CD14-positive monocyte (primary cell): ENCODE measurements around the gene DET1. TPM values are rescaled to one million over a fixed set of nuclear protein-coding genes. Genes with fewer than 3 reads are reported as not detected.

Experiments
- DNase-seq, 3 donors: peaks; one replicate each; pipeline ENCODE4 v3.0.0-alpha.2; 2011 to 2022
- H2AFZ ChIP-seq: 2 replicates; pipeline ENCODE4 v1.6.0; 2012; ENCODE audit warnings: mild to moderate bottlenecking, low read depth, low read length, inconsistent platforms; ENCODE audit not compliant: insufficient read depth, poor library complexity, severe bottlenecking
- H3K27ac ChIP-seq, 2 donors: 1 replicate in 1 of 2; 2 replicates in 1 of 2; pipeline ENCODE4 v1.5.1; 2012 to 2013; ENCODE audit warnings: low read length in 2 of 2, control low read depth in 1 of 2, inconsistent platforms in 1 of 2, low read depth in 1 of 2, mild to moderate bottlenecking in 1 of 2
- H3K27me3 ChIP-seq, 2 donors: one replicate each; pipeline versions ENCODE4 v1.6.0 to v1.6.1; 2011 to 2013; ENCODE audit warnings: low read length in 2 of 2; ENCODE audit not compliant: control insufficient read depth in 2 of 2, insufficient read depth in 2 of 2
- H3K36me3 ChIP-seq, 2 donors: replicated peaks in 1 of 2; 1 replicate in 1 of 2; 2 replicates in 1 of 2; pipeline versions ENCODE4 v1.5.1 to v1.6.1; 2012 to 2013; ENCODE audit warnings: low read length in 2 of 2, control low read depth in 1 of 2, inconsistent platforms in 1 of 2, mild to moderate bottlenecking in 1 of 2; ENCODE audit not compliant: insufficient read depth in 2 of 2, control insufficient read depth in 1 of 2
- H3K4me1 ChIP-seq, 2 donors: 1 replicate in 1 of 2; 2 replicates in 1 of 2; pipeline versions ENCODE4 v1.5.1 to v1.6.1; 2012 to 2013; ENCODE audit warnings: low read length in 2 of 2, control low read depth in 1 of 2, inconsistent platforms in 1 of 2, mild to moderate bottlenecking in 1 of 2, moderate library complexity in 1 of 2; ENCODE audit not compliant: insufficient read depth in 2 of 2, control insufficient read depth in 1 of 2
- H3K4me2 ChIP-seq: replicated peaks from 2 replicates; pipeline ENCODE3; 2012; ENCODE audit warnings: low read length, moderate library complexity, mild to moderate bottlenecking; ENCODE audit not compliant: poor library complexity, severe bottlenecking; ENCODE audit errors: extremely low read depth
- H3K4me3 ChIP-seq, 3 experiments: fragments of 200-600 bp in 1 of 3; sonication (generic) in 1 of 3; replicated peaks in 1 of 3; 1 replicate in 2 of 3; 2 replicates in 1 of 3; pipeline ENCODE4 v1.5.1; 2011 to 2013; ENCODE audit warnings: low read length in 3 of 3, mild to moderate bottlenecking in 3 of 3, control low read depth in 2 of 3, low read depth in 2 of 3, inconsistent platforms in 1 of 3, moderate library complexity in 1 of 3
- H3K79me2 ChIP-seq: 2 replicates; pipeline ENCODE4 v1.6.0; 2012; ENCODE audit warnings: mild to moderate bottlenecking, control low read depth, inconsistent platforms, low read length, moderate library complexity; ENCODE audit not compliant: insufficient read depth
- H3K9ac ChIP-seq: 2 replicates; pipeline ENCODE4 v1.6.0; 2017; ENCODE audit warnings: low read length, mild to moderate bottlenecking; ENCODE audit not compliant: insufficient read depth, poor library complexity, severe bottlenecking
- H3K9me3 ChIP-seq, 2 donors: replicated peaks in 1 of 2; 1 replicate in 1 of 2; 2 replicates in 1 of 2; pipeline versions ENCODE4 v1.5.1 to v1.6.1; 2012 to 2013; ENCODE audit warnings: low read length in 2 of 2, control low read depth in 1 of 2; ENCODE audit not compliant: control insufficient read depth in 1 of 2, insufficient read depth in 1 of 2
- H4K20me1 ChIP-seq: 2 replicates; pipeline ENCODE4 v1.6.0; 2012; ENCODE audit warnings: mild to moderate bottlenecking, low read length, control low read depth, moderate library complexity; ENCODE audit not compliant: insufficient read depth
- H3K27ac Mint-ChIP-seq, 7 donors: one replicate each; pipeline ENCODE4 v1.8.0; 2020; ENCODE audit warnings: mild to moderate bottlenecking in 7 of 7, mixed read lengths in 7 of 7, moderate library complexity in 6 of 7, inconsistent platforms in 2 of 7
- H3K27me3 Mint-ChIP-seq, 3 donors: one replicate each; pipeline ENCODE4 v1.8.0; 2021 to 2022; ENCODE audit warnings: low read depth in 3 of 3, mild to moderate bottlenecking in 3 of 3, mixed read lengths in 3 of 3, moderate library complexity in 3 of 3, inconsistent platforms in 1 of 3
- H3K36me3 Mint-ChIP-seq, 2 donors: one replicate each; pipeline ENCODE4 v1.8.0; 2020; ENCODE audit warnings: mixed read lengths in 2 of 2, inconsistent platforms in 1 of 2, mild to moderate bottlenecking in 1 of 2
- H3K4me1 Mint-ChIP-seq: one replicate; pipeline ENCODE4 v1.8.0; 2020; ENCODE audit warnings: mild to moderate bottlenecking, mixed read lengths
- H3K4me3 Mint-ChIP-seq, 2 donors: one replicate each; pipeline ENCODE4 v1.8.0; 2020; ENCODE audit warnings: mild to moderate bottlenecking in 2 of 2, mixed read lengths in 2 of 2, moderate library complexity in 1 of 2
- H3K9me3 Mint-ChIP-seq, 7 donors: one replicate each; pipeline ENCODE4 v1.8.0; 2020 to 2022; ENCODE audit warnings: mixed read lengths in 7 of 7, mild to moderate bottlenecking in 6 of 7, moderate library complexity in 6 of 7, inconsistent platforms in 2 of 7
- WGBS: methylation state at CpG from one replicate; pipeline ENCODE4 v1.1.5; 2013; ENCODE audit warnings: missing lambda C conversion rate; ENCODE audit not compliant: insufficient coverage; 5-methylcytosine and 5-hydroxymethylcytosine counted together
- intact Hi-C, 2 donors: fragments of 100-400 bp; cut with micrococcal nuclease; formaldehyde crosslinking; loops; one replicate each; pipeline versions ENCODE4 v1.15.0 to v1.15.1; 2023
- polyA plus RNA-seq, 3 donors: library from polyadenylated mRNA; depleted of rRNA in 1 of 3; unstranded in 2 of 3; stranded (reverse) in 1 of 3; fragments of 300-500 nt in 2 of 3; fragments of >200 nt in 1 of 3; fragmentation: Illumina TruSeq in 2 of 3; gene quantifications; 1 replicate in 2 of 3; 2 replicates in 1 of 3; pipeline ENCODE4 v1.2.3, GENCODE V29; 2012 to 2021
- TF ChIP-seq, protein P1 (sequence below): fragments of 200-600 bp; IDR thresholded peaks from one replicate; pipeline ENCODE4 v1.8.0; 2022; ENCODE audit warnings: antibody characterized with exemption, mild to moderate bottlenecking

DET1 gene
- polyA plus RNA-seq, 3 donors, result 0.88 to 3.4 (median 1.8) TPM

GRCh38 chr15:88477904-88478303 is 68.6 kb downstream of the DET1 start:
- Mint-ChIP-seq H3K36me3 (peaks cover 46 to 57% of the 10 kb centered on the region in 2 donors), H3K4me1 (no peaks in the 10 kb centered on the region)

GRCh38 chr15:88477126-88477525 is 69.4 kb downstream of the DET1 start:
- no peak overlapping the region for H3K27ac Mint-ChIP-seq
- H3K36me3 ChIP-seq, result peaks cover 56 to 83% of the 10 kb centered on the region in 2 donors
- 92% methylated on average over 1 of the region's 7 CpGs for WGBS

More at GRCh38 chr15:88477904-88478303, 68.6 kb downstream of the DET1 start:
- Histone ChIP-seq H2AFZ (no peak overlapping the region), H4K20me1 (no peaks in the 10 kb centered on the region), H3K4me3 (no peak overlapping the region), H3K36me3 (peaks cover 48 to 75% of the 10 kb centered on the region in 2 donors), H3K4me2 (no peak overlapping the region), H3K27me3 (no peaks in the 10 kb centered on the region), H3K27ac (no peak overlapping the region), H3K9me3 (no peaks in the 10 kb centered on the region), H3K4me1 (no peaks in the 10 kb centered on the region), H3K79me2 (no peaks in the 10 kb centered on the region), H3K9ac (no peak overlapping the region)
- no peaks in the 10 kb centered on the region for H3K9me3 Mint-ChIP-seq
- no peak for DNase-seq
- H3K4me3 Mint-ChIP-seq, result no peak overlapping the region
- H3K27me3 Mint-ChIP-seq, result peaks cover 0 to 3% (median 0%) of the 10 kb centered on the region in 3 donors
- intact Hi-C loops, result no loop called here
- peak overlapping the region in 1 of 7 donors; percentile 10 for H3K27ac Mint-ChIP-seq
- TF ChIP-seq, protein P1, sequence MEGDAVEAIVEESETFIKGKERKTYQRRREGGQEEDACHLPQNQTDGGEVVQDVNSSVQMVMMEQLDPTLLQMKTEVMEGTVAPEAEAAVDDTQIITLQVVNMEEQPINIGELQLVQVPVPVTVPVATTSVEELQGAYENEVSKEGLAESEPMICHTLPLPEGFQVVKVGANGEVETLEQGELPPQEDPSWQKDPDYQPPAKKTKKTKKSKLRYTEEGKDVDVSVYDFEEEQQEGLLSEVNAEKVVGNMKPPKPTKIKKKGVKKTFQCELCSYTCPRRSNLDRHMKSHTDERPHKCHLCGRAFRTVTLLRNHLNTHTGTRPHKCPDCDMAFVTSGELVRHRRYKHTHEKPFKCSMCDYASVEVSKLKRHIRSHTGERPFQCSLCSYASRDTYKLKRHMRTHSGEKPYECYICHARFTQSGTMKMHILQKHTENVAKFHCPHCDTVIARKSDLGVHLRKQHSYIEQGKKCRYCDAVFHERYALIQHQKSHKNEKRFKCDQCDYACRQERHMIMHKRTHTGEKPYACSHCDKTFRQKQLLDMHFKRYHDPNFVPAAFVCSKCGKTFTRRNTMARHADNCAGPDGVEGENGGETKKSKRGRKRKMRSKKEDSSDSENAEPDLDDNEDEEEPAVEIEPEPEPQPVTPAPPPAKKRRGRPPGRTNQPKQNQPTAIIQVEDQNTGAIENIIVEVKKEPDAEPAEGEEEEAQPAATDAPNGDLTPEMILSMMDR, result no peak
- no CpG with 5 or more reads among the region's 5 CpGs for WGBS

More at GRCh38 chr15:88477126-88477525, 69.4 kb downstream of the DET1 start:
- Mint-ChIP-seq H3K4me3 (no peak overlapping the region), H3K9me3 (no peaks in the 10 kb centered on the region), H3K27me3 (peaks cover 0 to 1% (median 0%) of the 10 kb centered on the region in 3 donors), H3K36me3 (peaks cover 53 to 64% of the 10 kb centered on the region in 2 donors), H3K4me1 (no peaks in the 10 kb centered on the region)
- Histone ChIP-seq H3K27me3 (no peaks in the 10 kb centered on the region), H3K9ac (no peak overlapping the region), H3K79me2 (no peaks in the 10 kb centered on the region), H3K4me3 (no peak overlapping the region), H3K4me2 (no peak overlapping the region), H3K9me3 (no peaks in the 10 kb centered on the region), H3K27ac (no peak overlapping the region), H4K20me1 (no peaks in the 10 kb centered on the region), H2AFZ (no peak overlapping the region), H3K4me1 (no peaks in the 10 kb centered on the region)
- DNase-seq, result no peak
- intact Hi-C loops, result no loop called here
- TF ChIP-seq, protein P1, result no peak
